H1 (cell line): ENCODE results near the gene EEIG1. TPM values are rescaled to one million over a fixed set of nuclear protein-coding genes. Genes with fewer than 3 reads are reported as not detected.

ENCODE experiments used
- CHD2 ChIP-seq: IDR thresholded peaks from 2 replicates; pipeline ENCODE4 v1.6.1; 2012; ENCODE audit warnings: low read length, improper control_type of control experiment
- CTCF ChIP-seq, 3 experiments: IDR thresholded peaks; 1 replicate in 2 of 3; 2 replicates in 1 of 3; pipeline versions ENCODE4 v1.5.1 to v1.6.1; 2011; ENCODE audit warnings: low read length in 3 of 3, mild to moderate bottlenecking in 3 of 3, inconsistent platforms in 2 of 3, low read depth in 1 of 3, moderate library complexity in 1 of 3; ENCODE audit not compliant: insufficient read depth in 1 of 3; ENCODE audit errors: control extremely low read depth in 1 of 3
- polyA plus RNA-seq, 7 experiments: library from polyadenylated mRNA; depleted of rRNA in 3 of 7; stranded (reverse) in 5 of 7; unstranded in 2 of 7; fragments of >200 nt in 5 of 7; fragments of 200-250 nt in 2 of 7; gene quantifications; 1 replicate in 5 of 7; 2 replicates in 1 of 7; 4 replicates in 1 of 7; pipeline versions ENCODE4 v1.2.1 to v1.2.3, GENCODE V29; 2011 to 2013; ENCODE audit warnings: missing spikeins in 2 of 7, mixed read lengths in 2 of 7
- total RNA-seq: library from RNA; stranded (reverse); fragmentation: NEBNext Ultra II Directional; extraction: Animal tissue kit (Norgen Biotek cat#: 25700); gene quantifications from 2 replicates; pipeline ENCODE4 v1.2.1, GENCODE V29; 2021

Gene EEIG1
- total and polyA plus RNA-seq, 2 of the 8 experiments (the other 6 are each of a cell fraction or from before 2014, with no cell fraction given), result 29.8 to 50.8 TPM

GRCh38 chr9:128015696-128016095 is 34.9 kb upstream of the EEIG1 start (continued):
- TF ChIP-seq CTCF (IDR thresholded peaks at IDR 0.05; ENCODE audit: control extremely low read depth in 1 of 3, insufficient read depth in 1 of 3, low read depth in 1 of 3, low read length in 3 of 3), result no peak
- TF ChIP-seq CHD2, result no peak
